ENCODE results near the gene RPAIN.

- no peak for TF ChIP-seq EZH2phosphoT487 (IDR thresholded peaks at IDR 0.05; ENCODE audit: insufficient read depth, low read depth)
- TF ChIP-seq EZH2 (IDR thresholded peaks at IDR 0.05; ENCODE audit: insufficient read depth, poor library complexity, severe bottlenecking) = no peak
Measured at GRCh38 chr17:5431949-5432556, 12.1 kb downstream of the RPAIN start.
